Neuronal stem cell (in vitro differentiated cells): ENCODE data around the gene TNNI3K.

ENCODE experiments used
- DNase-seq: peaks from one replicate; pipeline ENCODE4 v3.0.0-alpha.2; 2013; ENCODE audit warnings: low spot score
- H2AFZ ChIP-seq: one replicate; pipeline ENCODE4 v1.6.1; 2013; ENCODE audit warnings: mild to moderate bottlenecking, low read length, inconsistent platforms
- H2AK5ac ChIP-seq: 2 replicates; pipeline ENCODE4 v1.6.1; 2013; ENCODE audit warnings: low read depth, mild to moderate bottlenecking, inconsistent platforms, low read length, moderate library complexity, mixed read lengths
- H2BK120ac ChIP-seq: 2 replicates; pipeline ENCODE4 v1.6.1; 2013; ENCODE audit warnings: low read depth, mild to moderate bottlenecking, inconsistent platforms, low read length, moderate library complexity, mixed read lengths
- H2BK12ac ChIP-seq: one replicate; pipeline ENCODE4 v1.6.1; 2013; ENCODE audit warnings: low read length, inconsistent platforms
- H2BK15ac ChIP-seq: 2 replicates; pipeline ENCODE4 v1.6.1; 2013; ENCODE audit warnings: mild to moderate bottlenecking, low read length, inconsistent platforms, mixed read lengths
- H2BK5ac ChIP-seq: one replicate; pipeline ENCODE4 v1.6.1; 2013; ENCODE audit warnings: inconsistent platforms, mild to moderate bottlenecking, low read length, moderate library complexity
- H3K14ac ChIP-seq: one replicate; pipeline ENCODE4 v1.6.1; 2013; ENCODE audit warnings: low read length, inconsistent platforms
- H3K18ac ChIP-seq: 2 replicates; pipeline ENCODE4 v1.6.1; 2013; ENCODE audit warnings: low read length, inconsistent platforms
- H3K23ac ChIP-seq: 2 replicates; pipeline ENCODE4 v1.6.1; 2013; ENCODE audit warnings: low read depth, mild to moderate bottlenecking, mixed read lengths, low read length, inconsistent platforms; ENCODE audit not compliant: poor library complexity
- H3K27ac ChIP-seq: replicated peaks from 3 replicates; pipeline ENCODE4 v1.5.1; 2013; ENCODE audit warnings: low read length, inconsistent platforms
- H3K27me3 ChIP-seq, 3 experiments: 2 replicates each; pipeline ENCODE4 v1.6.1; 2013; ENCODE audit warnings: low read length in 3 of 3, mild to moderate bottlenecking in 2 of 3, inconsistent platforms in 1 of 3, low read depth in 1 of 3, mixed read lengths in 1 of 3, moderate library complexity in 1 of 3; ENCODE audit not compliant: control insufficient read depth in 3 of 3, insufficient read depth in 3 of 3
- H3K36me3 ChIP-seq, 2 donors: replicated peaks in 1 of 2; 2 replicates each; pipeline ENCODE4 v1.6.1; 2013; ENCODE audit warnings: low read length in 2 of 2; ENCODE audit not compliant: control insufficient read depth in 2 of 2, insufficient read depth in 2 of 2
- H3K4ac ChIP-seq: 2 replicates; pipeline ENCODE4 v1.6.1; 2013; ENCODE audit warnings: inconsistent platforms, mild to moderate bottlenecking, low read length, moderate library complexity
- H3K4me1 ChIP-seq, 2 donors: 1 replicate in 1 of 2; 2 replicates in 1 of 2; pipeline ENCODE4 v1.6.1; 2013; ENCODE audit warnings: low read length in 2 of 2, low read depth in 1 of 2; ENCODE audit not compliant: control insufficient read depth in 2 of 2, insufficient read depth in 1 of 2
- H3K4me2 ChIP-seq: one replicate; pipeline ENCODE4 v1.6.1; 2013; ENCODE audit warnings: mild to moderate bottlenecking, low read length, inconsistent platforms; ENCODE audit not compliant: insufficient read depth, poor library complexity, severe bottlenecking
- H3K4me3 ChIP-seq, 2 donors: 2 replicates each; pipeline ENCODE4 v1.5.1; 2013; ENCODE audit warnings: low read length in 2 of 2, mild to moderate bottlenecking in 2 of 2, inconsistent platforms in 1 of 2, moderate library complexity in 1 of 2
- H3K79me1 ChIP-seq: one replicate; pipeline ENCODE4 v1.6.1; 2013; ENCODE audit warnings: low read depth, mild to moderate bottlenecking, inconsistent platforms, low read length, moderate library complexity
- H3K9ac ChIP-seq: one replicate; pipeline ENCODE4 v1.6.1; 2013; ENCODE audit warnings: mild to moderate bottlenecking, low read depth, low read length, inconsistent platforms; ENCODE audit not compliant: poor library complexity
- H3K9me3 ChIP-seq, 2 donors: replicated peaks in 1 of 2; 2 replicates each; pipeline versions ENCODE3 to v1.6.1; 2013; ENCODE audit warnings: low read length in 2 of 2, mild to moderate bottlenecking in 2 of 2, inconsistent platforms in 1 of 2, low read depth in 1 of 2, mixed read lengths in 1 of 2, moderate library complexity in 1 of 2; ENCODE audit not compliant: control insufficient read depth in 2 of 2, insufficient read depth in 1 of 2
- H4K8ac ChIP-seq: one replicate; pipeline ENCODE4 v1.6.1; 2013; ENCODE audit warnings: low read depth, mild to moderate bottlenecking, inconsistent platforms, low read length, moderate library complexity
- H4K91ac ChIP-seq: one replicate; pipeline ENCODE4 v1.6.1; 2013; ENCODE audit warnings: low read length, low read depth, mild to moderate bottlenecking, inconsistent platforms; ENCODE audit not compliant: poor library complexity
- WGBS, 2 donors: extraction: QIAGEN DNeasy Blood & Tissue Kit; methylation state at CpG; one replicate each; pipeline ENCODE4 v1.1.7; 2013; ENCODE audit warnings: missing lambda C conversion rate in 2 of 2, mixed read lengths in 1 of 2; ENCODE audit not compliant: insufficient read length in 2 of 2, insufficient replicate concordance in 1 of 2; ENCODE audit errors: extremely low coverage in 2 of 2; 5-methylcytosine and 5-hydroxymethylcytosine counted together

TNNI3K gene

DNA sequence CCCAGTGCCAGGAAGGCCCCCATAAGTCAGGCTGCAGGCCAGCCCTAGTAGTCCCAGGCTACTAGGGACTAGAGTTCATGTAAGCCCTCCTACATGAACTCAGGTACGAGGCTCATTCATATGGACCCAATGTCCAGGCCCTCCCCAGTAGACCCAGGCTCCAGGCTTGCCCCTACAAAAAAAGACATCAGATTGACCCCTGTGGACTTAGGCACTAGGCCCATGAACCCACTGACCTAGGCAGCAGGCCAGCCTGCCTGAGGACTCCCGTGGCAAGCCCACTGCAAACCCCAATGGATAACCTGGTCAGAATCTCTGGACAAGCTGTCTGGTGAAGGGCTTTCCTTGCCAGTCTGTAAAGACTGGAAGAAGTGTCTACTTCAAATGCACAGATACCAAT lies 51.2 kb downstream of the TNNI3K start:
- no peak overlapping the region for H3K14ac ChIP-seq
- no peak overlapping the region for H2BK15ac ChIP-seq
- H3K79me1 ChIP-seq = no peaks in the 10 kb centered on the region
- H3K27ac ChIP-seq = no peak overlapping the region
- no peak overlapping the region for H2BK5ac ChIP-seq
- peak overlapping the region; percentile 60 for H3K18ac ChIP-seq
- H2AK5ac ChIP-seq = no peak overlapping the region
- no peaks in the 10 kb centered on the region for H3K36me3 ChIP-seq
- no peak overlapping the region for H4K8ac ChIP-seq
- no peak for DNase-seq
- no peak overlapping the region for H2BK120ac ChIP-seq
- H3K9ac ChIP-seq = no peak overlapping the region
- no peak overlapping the region for H2BK12ac ChIP-seq
- H3K23ac ChIP-seq = no peak overlapping the region
- no peak overlapping the region for H3K4me3 ChIP-seq
- H4K91ac ChIP-seq = no peak overlapping the region
- H2AFZ ChIP-seq = no peak overlapping the region
- H3K27me3 ChIP-seq = no peaks in the 10 kb centered on the region
- no CpG with 5 or more reads among the region's 2 CpGs for WGBS, 2 donors
- no peaks in the 10 kb centered on the region for H3K4me1 ChIP-seq
- no peak overlapping the region for H3K4ac ChIP-seq
- no peak overlapping the region for H3K4me2 ChIP-seq
- H3K9me3 ChIP-seq = peaks cover 0 to 5% of the 10 kb centered on the region in 2 donors

DNA sequence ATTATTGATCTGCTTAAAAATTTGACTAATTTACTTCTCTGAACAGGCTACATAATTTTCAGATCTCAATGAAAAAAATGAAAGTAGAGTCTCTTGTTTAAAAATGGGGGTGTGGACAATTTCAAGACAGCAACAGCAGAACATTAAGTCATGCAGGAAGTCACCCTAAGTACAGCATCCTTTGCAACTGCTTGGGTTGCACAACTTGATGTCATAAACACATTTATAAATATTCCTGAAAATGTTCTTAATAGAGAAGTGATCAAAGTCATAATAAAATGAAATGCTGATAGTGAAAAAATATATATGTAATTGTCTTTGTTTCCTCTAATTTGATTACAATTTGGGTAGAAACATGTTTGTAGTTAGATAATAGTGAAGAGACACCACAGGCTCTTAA lies 79.3 kb downstream of the TNNI3K start:
- Histone ChIP-seq H3K27me3 (no peaks in the 10 kb centered on the region), H2BK12ac (no peak overlapping the region), H3K27ac (no peak overlapping the region), H2BK15ac (no peak overlapping the region), H2AFZ (no peak overlapping the region), H3K4me3 (no peak overlapping the region), H4K8ac (no peak overlapping the region), H2BK5ac (no peak overlapping the region), H3K9me3 (no peaks in the 10 kb centered on the region), H3K36me3 (no peaks in the 10 kb centered on the region), H2BK120ac (no peak overlapping the region), H3K9ac (no peak overlapping the region), H3K23ac (no peak overlapping the region), H2AK5ac (no peak overlapping the region), H3K4ac (no peak overlapping the region), H3K14ac (no peak overlapping the region), H4K91ac (no peak overlapping the region), H3K4me1 (peaks cover 0 to 2% of the 10 kb centered on the region in 2 donors), H3K79me1 (no peaks in the 10 kb centered on the region), H3K18ac (no peak overlapping the region), H3K4me2 (no peak overlapping the region)
- DNase-seq = no peak

DNA sequence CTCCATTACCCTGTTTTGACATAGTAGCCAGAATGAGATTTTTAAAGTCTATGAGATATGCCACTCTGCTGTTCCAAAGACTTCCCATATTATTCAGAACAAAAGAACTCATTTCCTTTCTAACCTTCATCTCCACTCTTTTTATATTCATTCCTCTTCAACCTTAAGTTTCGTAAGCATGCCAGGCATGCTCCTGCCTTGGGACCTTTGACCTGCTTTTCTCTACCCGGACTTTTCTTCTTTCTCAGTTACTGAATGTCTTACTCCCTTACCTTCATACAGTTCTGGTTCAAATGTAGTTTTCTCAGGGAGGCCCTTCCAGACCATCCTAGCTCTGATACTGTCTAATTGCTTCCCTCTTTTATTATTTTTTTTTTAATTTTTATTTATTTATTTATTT lies 81.1 kb downstream of the TNNI3K start:
- no peaks in the 10 kb centered on the region for H3K36me3 ChIP-seq
- H2BK12ac ChIP-seq = no peak overlapping the region
- no peak overlapping the region for H4K8ac ChIP-seq
- peak overlapping the region; percentile 24 for H3K27ac ChIP-seq
- no peak overlapping the region for H3K4me2 ChIP-seq
- no peak overlapping the region for H3K4me3 ChIP-seq
- H2BK5ac ChIP-seq = no peak overlapping the region
- no peaks in the 10 kb centered on the region for H3K27me3 ChIP-seq
- WGBS, 2 donors = 100% methylated on average over 1 of the region's 2 CpGs; no CpG with 5 or more reads in 1 of the 2 donors
- no peak overlapping the region for H2BK15ac ChIP-seq
- no peak overlapping the region for H3K4ac ChIP-seq
- H3K23ac ChIP-seq = no peak overlapping the region
- no peak overlapping the region for H3K18ac ChIP-seq
- H3K79me1 ChIP-seq = no peaks in the 10 kb centered on the region
- no peak overlapping the region for H3K9ac ChIP-seq
- H2AFZ ChIP-seq = peak overlapping the region; percentile 4
- H4K91ac ChIP-seq = no peak overlapping the region
- no peaks in the 10 kb centered on the region for H3K9me3 ChIP-seq
- no peak for DNase-seq
- H2AK5ac ChIP-seq = no peak overlapping the region
- peaks cover 1 to 9% of the 10 kb centered on the region in 2 donors for H3K4me1 ChIP-seq
- no peak overlapping the region for H3K14ac ChIP-seq
- H2BK120ac ChIP-seq = no peak overlapping the region

DNA sequence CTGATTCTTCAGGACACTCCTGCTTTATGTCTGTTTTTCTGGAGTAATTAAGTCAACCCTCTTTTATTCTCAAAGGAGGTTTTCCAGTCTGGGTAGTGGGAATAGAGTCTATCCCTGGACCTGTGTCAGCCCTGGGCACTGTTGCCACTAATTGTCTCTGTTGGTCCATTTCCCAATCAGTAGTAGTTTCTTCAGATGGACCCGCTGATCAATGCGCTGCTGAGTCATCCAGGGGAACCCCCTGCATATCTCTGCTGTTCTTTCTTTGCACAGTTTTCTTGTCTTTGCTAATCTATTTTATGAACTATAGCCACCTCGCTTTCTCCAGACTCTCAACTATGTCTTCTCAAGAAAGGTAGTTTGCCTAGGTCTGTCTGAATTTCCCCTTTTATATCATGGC lies 82.5 kb downstream of the TNNI3K start:
- Histone ChIP-seq H4K8ac (no peak overlapping the region), H4K91ac (no peak overlapping the region), H3K9me3 (no peaks in the 10 kb centered on the region), H2BK5ac (no peak overlapping the region), H3K14ac (no peak overlapping the region), H3K27ac (no peak overlapping the region), H3K79me1 (no peaks in the 10 kb centered on the region), H3K4me1 (peaks cover 1 to 10% of the 10 kb centered on the region in 2 donors), H3K4me3 (no peak overlapping the region), H3K4ac (no peak overlapping the region), H3K36me3 (no peaks in the 10 kb centered on the region), H2BK12ac (no peak overlapping the region), H3K27me3 (no peaks in the 10 kb centered on the region), H2BK15ac (no peak overlapping the region), H2BK120ac (no peak overlapping the region), H3K18ac (no peak overlapping the region), H3K9ac (no peak overlapping the region), H3K4me2 (no peak overlapping the region), H3K23ac (no peak overlapping the region), H2AFZ (no peak overlapping the region), H2AK5ac (no peak overlapping the region)
- DNase-seq = no peak
- no CpG with 5 or more reads among the region's 3 CpGs for WGBS, 2 donors
